LoVo (cell line): Measurements from ENCODE around the gene SESN1.

Experiments
- DNase-seq: peaks from one replicate; pipeline ENCODE4 v3.0.0-alpha.2; 2016; ENCODE audit warnings: low spot score

Gene SESN1

GRCh38 chr6:109028439-109028838 lies 66.2 kb downstream of the SESN1 start:
- DNase-seq: no peak

- DNase-seq: no peak
Observed at GRCh38 chr6:109027964-109028363, 66.7 kb downstream of the SESN1 start.

GRCh38 chr6:109025639-109026038 lies 69.0 kb downstream of the SESN1 start:
- no peak for DNase-seq

- no peak for DNase-seq
Observed at GRCh38 chr6:109024784-109025183, 69.9 kb downstream of the SESN1 start.

- no peak for DNase-seq
Observed at GRCh38 chr6:109024368-109024767, 70.3 kb downstream of the SESN1 start.

- DNase-seq: no peak
Observed at GRCh38 chr6:109023356-109023925, 71.2 kb downstream of the SESN1 start.

GRCh38 chr6:109021870-109022269 lies 72.8 kb downstream of the SESN1 start:
- DNase-seq: no peak

- no peak for DNase-seq
Observed at GRCh38 chr6:109019911-109020310, 74.7 kb downstream of the SESN1 start.

GRCh38 chr6:109015176-109015575 lies 79.5 kb downstream of the SESN1 start:
- DNase-seq: no peak

GRCh38 chr6:109014606-109015005 lies 80.0 kb downstream of the SESN1 start:
- no peak for DNase-seq

- no peak for DNase-seq
Observed at GRCh38 chr6:109013656-109014305, 80.9 kb downstream of the SESN1 start.

GRCh38 chr6:109010705-109011102 lies 83.9 kb downstream of the SESN1 start:
- peak; percentile 41 for DNase-seq

- DNase-seq: no peak
Observed at GRCh38 chr6:109009962-109010704, 84.5 kb downstream of the SESN1 start.

GRCh38 chr6:109009236-109009961 lies 85.2 kb downstream of the SESN1 start:
- peak; percentile 92 for DNase-seq

- peak; percentile 36 for DNase-seq
Observed at GRCh38 chr6:109008537-109009235, 86.0 kb downstream of the SESN1 start.

- no peak for DNase-seq
Observed at GRCh38 chr6:109008054-109008453, 86.6 kb downstream of the SESN1 start.

- no peak for DNase-seq
Observed at GRCh38 chr6:109007521-109007920, 87.1 kb downstream of the SESN1 start.

- no peak for DNase-seq
Observed at GRCh38 chr6:109006818-109007217, 87.8 kb downstream of the SESN1 start.

- no peak for DNase-seq
Observed at GRCh38 chr6:109002882-109003281, 91.8 kb downstream of the SESN1 start.

GRCh38 chr6:109002051-109002697 lies 92.5 kb downstream of the SESN1 start:
- no peak for DNase-seq

- no peak for DNase-seq
Observed at GRCh38 chr6:109001291-109001894, 93.3 kb downstream of the SESN1 start.
